SU-DHL-6 (cell line): ENCODE data around the gene RAB2B.

Source experiments
- EZH2phosphoT487 ChIP-seq: fragments of 200-600 bp; sonication (generic), shearing (Covaris generic); conservative IDR thresholded peaks from 2 replicates; pipeline ENCODE4 v1.6.1; 2018; ENCODE audit warnings: mild to moderate bottlenecking, antibody characterized with exemption, low read length, moderate library complexity, mixed read lengths
- TF ChIP-seq, protein P1 (sequence below): fragments of 200-600 bp; sonication (generic); IDR thresholded peaks from one replicate; pipeline ENCODE4 v1.5.1; 2017; ENCODE audit warnings: antibody characterized with exemption, mild to moderate bottlenecking, low read length, moderate library complexity; ENCODE audit not compliant: insufficient read depth, poor library complexity, severe bottlenecking

DNA sequence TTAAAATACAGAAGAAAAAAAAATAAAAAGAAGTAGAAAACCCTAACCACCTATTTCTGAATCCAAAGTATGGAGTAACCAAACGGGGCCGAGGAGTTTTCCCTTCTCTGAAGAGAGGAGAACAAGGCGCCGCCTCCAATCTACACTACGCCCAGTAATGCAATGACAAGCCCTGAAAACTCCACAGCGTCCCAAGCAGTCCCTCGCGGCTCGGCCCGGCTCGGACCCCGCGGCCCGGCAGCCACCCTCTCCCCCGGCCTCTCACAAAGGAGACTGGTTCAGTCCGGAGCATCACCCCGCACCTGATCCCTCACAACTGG, 21.2 kb downstream of the RAB2B start:
- TF ChIP-seq, protein P1, sequence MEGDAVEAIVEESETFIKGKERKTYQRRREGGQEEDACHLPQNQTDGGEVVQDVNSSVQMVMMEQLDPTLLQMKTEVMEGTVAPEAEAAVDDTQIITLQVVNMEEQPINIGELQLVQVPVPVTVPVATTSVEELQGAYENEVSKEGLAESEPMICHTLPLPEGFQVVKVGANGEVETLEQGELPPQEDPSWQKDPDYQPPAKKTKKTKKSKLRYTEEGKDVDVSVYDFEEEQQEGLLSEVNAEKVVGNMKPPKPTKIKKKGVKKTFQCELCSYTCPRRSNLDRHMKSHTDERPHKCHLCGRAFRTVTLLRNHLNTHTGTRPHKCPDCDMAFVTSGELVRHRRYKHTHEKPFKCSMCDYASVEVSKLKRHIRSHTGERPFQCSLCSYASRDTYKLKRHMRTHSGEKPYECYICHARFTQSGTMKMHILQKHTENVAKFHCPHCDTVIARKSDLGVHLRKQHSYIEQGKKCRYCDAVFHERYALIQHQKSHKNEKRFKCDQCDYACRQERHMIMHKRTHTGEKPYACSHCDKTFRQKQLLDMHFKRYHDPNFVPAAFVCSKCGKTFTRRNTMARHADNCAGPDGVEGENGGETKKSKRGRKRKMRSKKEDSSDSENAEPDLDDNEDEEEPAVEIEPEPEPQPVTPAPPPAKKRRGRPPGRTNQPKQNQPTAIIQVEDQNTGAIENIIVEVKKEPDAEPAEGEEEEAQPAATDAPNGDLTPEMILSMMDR: no peak
- no peak for TF ChIP-seq EZH2phosphoT487
